Hematopoietic multipotent progenitor cell treated with erythropoietin and hydrocortisone succinate and interleukin-3 and kit ligand, for 17 days (in vitro differentiated cells): Measurements from ENCODE around the gene RNASE4.
A peak's percentile ranks its signal among the peaks of the same experiment; 100 is the strongest.
"Not testable (repeated sequence)": the region's sequence is repeated elsewhere in the genome, so short reads cannot be mapped to it uniquely, and the experiment has no call there.

ENCODE experiments used
- DNase-seq: peaks from one replicate; pipeline ENCODE4 v3.0.0-alpha.2; 2015; ENCODE audit warnings: low spot score

Gene RNASE4, protein sequence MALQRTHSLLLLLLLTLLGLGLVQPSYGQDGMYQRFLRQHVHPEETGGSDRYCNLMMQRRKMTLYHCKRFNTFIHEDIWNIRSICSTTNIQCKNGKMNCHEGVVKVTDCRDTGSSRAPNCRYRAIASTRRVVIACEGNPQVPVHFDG

GRCh38 chr14:20683891-20684661 is at the start of gene RNASE4:
TSS of gene RNASE4 (plus strand) at chr14:20684560. CDS start at chr14:20699372, 14,812 bp downstream.
- peak; percentile 69 for DNase-seq

- DNase-seq: no peak
These were observed 42.8 kb upstream of the RNASE4 start, which contains the start of gene OR6S1 for GRCh38 chr14:20641591-20641990. TSS of gene OR6S1 (minus strand) at chr14:20641691. CDS start at chr14:20641691, 0 bp downstream.

- DNase-seq: no peak
These were observed 42.2 kb upstream of the RNASE4 start for GRCh38 chr14:20642182-20642581.

- not testable (repeated sequence) for DNase-seq
These were observed 41.6 kb upstream of the RNASE4 start for GRCh38 chr14:20642755-20643154.

DNA sequence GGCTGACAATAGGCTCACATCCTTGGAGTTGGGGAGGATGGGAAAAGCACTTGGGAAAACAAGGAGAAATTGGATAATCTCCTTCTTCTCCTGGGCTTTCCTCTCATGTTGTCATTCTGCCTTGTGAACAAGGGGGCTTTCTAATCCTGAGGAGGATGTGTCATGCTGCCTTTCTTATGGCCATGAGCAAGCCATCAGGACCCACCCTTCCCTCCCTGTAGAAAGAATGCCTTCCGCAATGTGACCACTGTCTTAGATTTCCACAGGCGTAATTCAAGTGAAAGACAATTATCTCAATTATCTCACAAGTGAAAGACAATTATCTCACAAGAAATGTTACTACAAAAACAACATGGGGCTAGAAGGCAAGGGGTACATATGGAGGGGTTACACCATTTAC is 39.8 kb upstream of the RNASE4 start:
- no peak for DNase-seq

DNA sequence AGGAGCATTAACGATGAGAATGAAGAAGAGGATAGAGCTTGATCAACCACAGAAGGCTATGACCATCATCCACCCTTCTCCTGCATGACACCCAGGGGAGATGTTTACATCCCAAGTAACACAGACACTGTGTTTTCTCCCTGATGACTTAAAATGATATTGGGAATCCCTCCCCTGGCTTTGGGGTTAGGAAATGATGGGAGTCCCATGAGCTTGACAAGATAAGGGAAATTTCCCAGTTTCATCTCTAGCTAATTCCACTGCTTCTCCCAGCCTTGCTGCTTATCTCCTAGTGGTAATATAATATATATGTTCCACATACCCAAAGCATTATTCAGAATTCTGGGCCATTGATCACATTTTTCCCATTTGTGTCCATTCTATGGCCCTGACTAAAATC is 38.9 kb upstream of the RNASE4 start:
- no peak for DNase-seq

GRCh38 chr14:20652996-20653975 is 31.1 kb upstream of the RNASE4 start:
- DNase-seq: no peak

- DNase-seq: no peak
These were observed 28.5 kb upstream of the RNASE4 start for GRCh38 chr14:20655851-20656250.

DNA sequence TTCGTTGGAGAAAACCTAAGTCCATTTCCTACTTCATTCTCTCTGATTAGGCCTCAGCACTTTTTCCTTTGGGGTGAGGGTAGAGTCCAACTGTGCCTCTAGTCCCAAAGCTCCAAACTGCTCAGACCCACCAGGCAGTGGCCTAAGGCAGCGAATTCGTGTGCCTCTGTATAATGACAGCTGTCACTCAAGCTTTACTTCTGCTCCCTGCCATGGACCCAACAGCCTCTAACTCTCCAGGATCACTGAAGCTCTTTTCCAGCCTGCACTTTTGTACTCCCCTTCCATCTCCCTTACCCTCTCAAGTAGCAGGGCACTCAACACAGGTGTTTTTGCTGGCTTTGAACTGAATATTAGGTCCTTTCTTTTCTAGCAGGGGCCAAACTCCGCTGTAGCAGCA is 28.1 kb upstream of the RNASE4 start:
- DNase-seq: no peak

- DNase-seq: no peak
These were observed 26.8 kb upstream of the RNASE4 start for GRCh38 chr14:20657216-20658211.

- no peak for DNase-seq
These were observed 26.1 kb upstream of the RNASE4 start for GRCh38 chr14:20658246-20658645.

DNA sequence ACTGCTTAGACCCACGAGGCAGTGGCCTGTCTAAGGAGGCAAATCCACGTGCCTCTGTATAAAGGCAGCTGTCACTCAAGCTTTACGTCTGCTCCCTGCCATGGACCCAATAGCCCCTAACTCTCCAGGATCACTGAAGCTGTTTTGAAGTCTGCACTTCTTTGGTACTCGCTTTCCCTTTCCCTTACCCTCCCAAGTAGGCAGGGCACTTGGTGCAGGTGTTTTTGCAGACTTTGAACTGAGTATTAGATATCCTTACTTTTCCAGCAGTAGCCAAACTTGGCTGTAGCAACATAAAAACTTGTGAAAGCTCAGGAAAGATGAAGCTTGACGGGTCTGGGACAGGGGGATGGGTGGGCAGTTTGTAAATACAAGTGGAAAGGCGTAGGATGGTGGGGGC is 25.0 kb upstream of the RNASE4 start:
- DNase-seq: no peak

GRCh38 chr14:20659813-20660395 is 24.5 kb upstream of the RNASE4 start:
- no peak for DNase-seq

DNA sequence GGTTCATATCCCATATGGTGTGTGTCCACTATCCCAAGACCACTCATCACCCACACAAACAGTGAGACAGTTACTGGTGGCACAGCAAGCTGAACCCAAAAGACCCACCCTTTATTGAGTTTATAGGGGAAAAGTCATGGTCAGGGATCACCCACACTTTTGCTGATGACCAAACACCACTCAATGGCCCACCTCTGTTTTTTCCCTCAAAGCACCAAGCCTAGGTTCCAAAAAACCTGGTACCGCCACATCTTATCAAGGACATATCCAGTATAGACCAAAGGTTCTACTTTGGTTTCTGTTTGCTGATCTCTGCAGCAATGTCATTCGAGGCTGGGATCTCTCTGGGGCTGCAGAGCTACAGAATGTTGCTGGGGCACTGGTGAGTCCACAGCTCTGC is 23.2 kb upstream of the RNASE4 start:
- no peak for DNase-seq

- DNase-seq: peak; percentile 24
These were observed 21.2 kb upstream of the RNASE4 start for GRCh38 chr14:20662968-20663732.

DNA sequence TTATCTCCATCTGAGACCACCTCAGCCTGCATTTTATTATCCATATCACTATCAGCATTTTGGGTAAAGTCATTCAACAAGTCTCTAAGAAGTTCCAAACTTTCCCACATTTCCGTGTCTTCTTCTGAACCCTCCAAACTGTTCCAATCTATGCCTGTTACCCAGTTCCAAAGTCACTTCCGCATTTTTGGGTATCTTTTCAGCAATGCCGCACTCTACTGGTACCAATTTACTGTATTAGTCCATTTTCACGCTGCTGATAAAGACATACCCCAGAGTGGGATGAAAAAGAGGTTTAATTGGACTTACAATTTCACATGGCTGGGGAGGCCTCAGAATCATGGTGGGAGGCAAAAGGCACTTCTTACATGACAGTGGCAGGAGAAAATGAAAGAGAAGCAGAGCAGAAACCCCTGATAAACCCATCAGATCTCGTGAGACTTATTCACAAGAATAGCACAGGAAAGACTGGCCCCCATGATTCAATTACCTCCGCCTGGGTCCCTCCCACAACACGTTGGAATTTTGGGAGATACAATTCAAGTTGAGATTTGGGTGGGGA is 17.9 kb upstream of the RNASE4 start:
- not testable (repeated sequence) for DNase-seq

- DNase-seq: no peak
These were observed 16.4 kb upstream of the RNASE4 start for GRCh38 chr14:20667957-20668356.

- DNase-seq: no peak
These were observed 15.4 kb upstream of the RNASE4 start for GRCh38 chr14:20668969-20669368.

GRCh38 chr14:20671597-20672283 is 12.6 kb upstream of the RNASE4 start:
- no peak for DNase-seq
